NCI-H748 treated with DMSO at 0.1 percent for 48 hours (cell line): Measurements from ENCODE around the gene ZFAND3.

ENCODE experiments used
- DNase-seq: peaks from one replicate; lab custom pipeline; 2025; lab: John Stamatoyannopoulos, UW

Gene ZFAND3

GRCh38 chr6:37894585-37894984, 75.1 kb downstream of the ZFAND3 start:
- DNase-seq, result no peak

GRCh38 chr6:37897321-37897720, 77.8 kb downstream of the ZFAND3 start:
- DNase-seq, result no peak

DNA sequence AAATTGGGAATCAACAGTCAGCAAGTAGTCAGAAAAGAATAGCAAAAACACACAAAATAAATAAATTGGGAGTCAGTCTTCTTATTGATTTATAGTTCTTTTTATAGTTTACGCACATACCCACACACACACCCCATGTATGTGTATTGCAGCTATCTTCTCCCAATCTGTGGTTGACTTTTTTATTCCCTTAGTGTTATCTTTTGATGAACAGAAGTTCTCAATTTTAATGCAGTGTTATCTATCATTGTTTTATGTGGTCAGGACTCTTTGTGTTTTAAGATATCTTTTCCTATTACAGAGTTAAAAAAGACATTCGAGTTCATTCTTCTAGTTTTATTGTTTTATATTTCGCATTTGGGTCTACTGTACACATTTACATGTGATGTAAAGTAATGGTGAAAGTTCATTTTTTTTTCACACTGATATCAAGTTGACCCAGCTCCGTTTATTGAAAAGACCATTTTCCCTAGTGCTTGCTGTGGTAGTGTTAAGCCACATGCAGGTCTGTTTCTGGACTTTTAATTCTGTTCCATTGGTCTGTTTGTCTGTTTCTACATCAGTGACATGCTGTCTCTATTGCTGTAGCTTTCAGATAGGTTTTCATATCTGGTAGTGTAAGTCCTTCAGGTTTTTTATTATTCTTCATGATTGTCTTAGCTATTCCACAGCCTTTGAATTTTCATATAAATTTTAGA, 78.4 kb downstream of the ZFAND3 start:
- DNase-seq, result no peak

- DNase-seq, result no peak
Observed at GRCh38 chr6:37903351-37904340, 84.1 kb downstream of the ZFAND3 start.

GRCh38 chr6:37904590-37904989, 85.1 kb downstream of the ZFAND3 start:
- DNase-seq, result no peak

GRCh38 chr6:37906121-37906520, 86.6 kb downstream of the ZFAND3 start:
- no peak for DNase-seq

DNA sequence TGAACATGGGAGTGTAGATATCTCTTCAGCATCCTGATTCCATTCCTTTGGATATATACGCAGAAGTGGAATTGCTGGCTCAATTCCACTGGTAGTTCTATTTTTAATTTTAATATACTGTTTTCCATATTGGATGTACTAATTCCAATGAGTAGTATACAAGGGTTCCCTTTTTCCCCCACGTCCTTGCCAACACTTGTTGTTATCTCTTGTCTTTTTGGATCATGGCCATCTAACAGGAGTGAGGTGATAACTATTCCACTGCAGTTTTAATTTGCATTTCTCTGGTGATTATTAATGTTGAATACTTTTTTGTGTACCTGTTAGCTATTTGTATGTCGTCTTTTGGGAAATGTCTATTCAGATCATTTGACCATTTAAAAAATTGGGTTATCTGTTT, 91.5 kb downstream of the ZFAND3 start:
- DNase-seq, result no peak

- no peak for DNase-seq
Observed at GRCh38 chr6:37913210-37913609, 93.7 kb downstream of the ZFAND3 start.

DNA sequence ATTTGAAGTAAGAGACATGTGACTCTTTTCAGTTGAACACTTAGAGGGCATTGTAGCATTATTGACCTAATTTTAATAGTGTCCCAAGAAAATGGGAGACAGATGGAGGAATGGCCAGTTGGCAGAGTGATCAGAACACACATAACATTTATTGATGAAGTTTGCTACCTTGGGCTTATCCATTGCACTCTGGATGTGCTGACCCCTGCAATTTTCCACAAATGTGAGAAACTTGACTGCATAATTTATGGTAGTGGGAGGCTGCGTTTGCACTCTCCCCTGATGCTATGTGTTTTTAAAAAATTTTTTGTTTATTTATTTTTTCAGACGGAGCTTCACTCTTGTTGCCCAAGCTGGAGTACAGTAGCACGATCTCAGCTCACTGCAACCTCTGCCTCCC, 95.9 kb downstream of the ZFAND3 start:
- DNase-seq, result no peak

DNA sequence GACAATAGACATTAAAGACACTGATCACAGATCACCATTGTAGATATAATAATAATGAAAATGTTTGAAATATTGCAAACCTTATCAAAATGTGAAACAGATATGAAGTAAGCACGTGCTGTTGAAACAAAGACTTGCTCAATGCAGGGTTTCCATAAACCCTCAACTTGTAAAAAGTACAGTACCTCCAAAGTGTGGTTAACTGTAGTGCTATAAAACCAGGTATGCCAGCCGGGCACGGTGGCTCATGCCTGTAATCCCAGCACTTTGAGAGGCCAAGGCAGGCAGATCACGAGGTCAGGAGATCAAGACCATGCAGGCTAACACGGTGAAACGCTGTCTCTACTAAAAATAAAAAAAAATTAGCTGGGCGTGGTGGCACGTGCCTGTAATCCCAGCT, 96.6 kb downstream of the ZFAND3 start:
- no peak for DNase-seq

- no peak for DNase-seq
Observed at GRCh38 chr6:37916675-37917074, 97.1 kb downstream of the ZFAND3 start.

- no peak for DNase-seq
Observed at GRCh38 chr6:37917566-37917965, 98.0 kb downstream of the ZFAND3 start.

GRCh38 chr6:37919417-37920157, 100.1 kb downstream of the ZFAND3 start:
- no peak for DNase-seq

DNA sequence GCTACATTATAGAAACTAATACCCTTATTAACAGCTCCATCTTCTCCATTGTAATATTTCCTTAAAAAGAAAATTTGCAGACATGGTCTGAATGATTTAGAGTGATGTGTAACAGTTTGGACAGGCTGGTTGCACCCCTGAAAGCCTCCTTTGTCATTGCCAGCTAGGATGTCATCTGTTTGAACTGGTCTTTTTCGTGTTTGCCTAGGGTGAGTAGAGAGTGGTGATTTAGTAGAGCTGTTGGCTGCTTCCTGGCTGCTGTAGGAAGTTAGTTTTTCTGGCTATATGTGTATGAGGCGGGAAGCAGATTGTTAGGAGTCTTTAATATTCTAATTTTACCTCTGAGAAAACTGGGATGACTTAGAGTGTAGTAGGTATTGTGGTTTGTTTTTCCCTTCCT, 101.1 kb downstream of the ZFAND3 start:
- no peak for DNase-seq

DNA sequence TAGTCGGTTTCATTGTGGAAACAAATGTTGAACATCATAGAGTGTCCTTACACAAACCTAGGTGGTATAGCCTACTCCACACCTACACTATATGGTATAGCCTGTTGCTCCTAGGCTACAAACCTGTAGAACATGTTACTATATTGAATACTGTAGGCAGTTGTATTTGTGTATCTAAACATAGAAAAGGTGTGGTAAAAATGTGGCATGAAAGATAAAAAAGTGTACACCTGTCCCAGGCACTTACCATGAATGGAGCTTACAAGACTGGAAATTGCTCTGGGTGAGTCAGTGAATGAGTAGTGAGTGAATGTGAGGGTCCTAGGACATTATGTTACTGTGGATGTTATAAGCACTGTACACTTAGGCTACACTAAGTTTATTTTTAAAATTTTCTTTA, 103.0 kb downstream of the ZFAND3 start:
- DNase-seq, result no peak

DNA sequence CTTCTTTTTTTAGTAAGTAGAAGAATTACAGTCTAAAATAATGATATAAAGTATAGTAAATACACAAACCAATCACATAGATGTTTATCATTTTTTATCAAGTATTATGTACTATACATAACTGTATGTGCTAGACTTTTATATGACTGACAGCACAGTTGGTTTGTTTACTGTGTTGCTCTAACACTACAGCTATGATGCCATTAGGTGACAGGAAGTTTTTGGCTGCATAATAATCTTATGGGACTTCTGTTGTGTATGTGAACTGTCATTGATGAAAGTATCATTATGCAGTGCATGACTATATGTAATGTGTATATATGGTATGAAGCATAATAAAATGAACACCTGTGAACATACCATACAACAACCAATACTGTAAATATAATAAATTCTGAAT, 104.0 kb downstream of the ZFAND3 start:
- DNase-seq, result no peak

GRCh38 chr6:37926661-37927060, 107.1 kb downstream of the ZFAND3 start:
- DNase-seq, result no peak

GRCh38 chr6:37928217-37928616, 108.7 kb downstream of the ZFAND3 start:
- no peak for DNase-seq

- no peak for DNase-seq
Observed at GRCh38 chr6:37930288-37930971, 110.9 kb downstream of the ZFAND3 start.

DNA sequence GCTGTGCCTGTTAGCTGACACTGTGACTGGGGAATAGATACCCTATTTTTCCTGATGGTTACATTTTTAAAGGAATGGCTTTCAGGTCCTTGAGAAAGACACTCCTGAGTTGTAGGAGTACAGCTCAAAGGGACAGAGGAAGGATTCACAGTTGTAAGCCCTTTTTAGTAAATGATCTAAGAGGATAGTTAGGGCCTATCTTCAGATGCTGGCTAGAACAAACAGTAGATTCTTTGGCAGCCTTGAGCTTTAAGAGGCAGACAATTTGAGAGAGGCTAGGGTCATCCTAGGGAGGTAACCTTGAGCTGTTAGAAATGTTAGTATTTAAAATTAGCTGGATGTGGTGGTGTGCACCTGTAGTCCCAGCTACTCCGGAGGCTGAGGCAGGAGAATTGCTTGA, 111.5 kb downstream of the ZFAND3 start:
- no peak for DNase-seq

- no peak for DNase-seq
Observed at GRCh38 chr6:37934276-37934675, 114.7 kb downstream of the ZFAND3 start.

DNA sequence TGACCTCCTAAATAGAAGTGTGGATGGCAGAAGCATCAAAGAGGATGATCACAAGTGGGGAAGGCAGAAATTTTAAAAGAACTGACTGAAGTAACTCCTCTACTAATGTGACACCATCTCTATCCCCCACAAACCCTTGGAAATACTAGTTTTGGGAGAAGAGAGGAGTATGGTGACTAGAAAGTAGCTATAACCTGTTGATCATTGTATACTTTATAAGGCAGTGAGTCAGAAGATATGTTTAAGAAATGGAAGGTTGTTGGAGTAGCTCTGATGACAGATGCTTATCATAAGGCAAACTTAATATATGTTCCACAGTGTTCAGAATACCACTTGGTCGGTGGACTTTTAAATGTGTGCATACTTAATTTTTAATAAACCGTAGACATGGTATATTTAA, 116.6 kb downstream of the ZFAND3 start:
- no peak for DNase-seq
